ENCODE data around the gene GHITM. TPM values are rescaled to one million over a fixed set of nuclear protein-coding genes. Genes with fewer than 3 reads are reported as not detected.
A peak's percentile ranks its signal among the peaks of the same experiment; 100 is the strongest.

GHITM gene
- total and polyA plus RNA-seq, 2 of the 13 experiments (the other 11 are each of a cell fraction or from before 2014, with no cell fraction given) = 163 to 212 TPM

GRCh38 chr10:84159076-84159685 is 19.9 kb downstream of the GHITM start:
- in situ Hi-C loops (cut with HindIII; ENCODE audit: extremely low pct_ligation_motif_present, low pct_unique_long_range_greater_than_20kb) (no loop called here), intact Hi-C loops (cut with micrococcal nuclease; ENCODE audit: unreplicated experiment) (no loop called here)
- H3K4me3 ChIP-seq (replicated peaks in 1 of 3; ENCODE audit: insufficient read depth in 1 of 3, low read depth in 2 of 3, low read length in 3 of 3) = no peak overlapping the region
- H3K4me2 ChIP-seq (ENCODE audit: low read depth, low read length) = no peak overlapping the region
- no peak for TF ChIP-seq AGO1 (IDR thresholded peaks at IDR 0.05; ENCODE audit: low read depth, low read length, poor library complexity, severe bottlenecking)
- TF ChIP-seq, protein P1, sequence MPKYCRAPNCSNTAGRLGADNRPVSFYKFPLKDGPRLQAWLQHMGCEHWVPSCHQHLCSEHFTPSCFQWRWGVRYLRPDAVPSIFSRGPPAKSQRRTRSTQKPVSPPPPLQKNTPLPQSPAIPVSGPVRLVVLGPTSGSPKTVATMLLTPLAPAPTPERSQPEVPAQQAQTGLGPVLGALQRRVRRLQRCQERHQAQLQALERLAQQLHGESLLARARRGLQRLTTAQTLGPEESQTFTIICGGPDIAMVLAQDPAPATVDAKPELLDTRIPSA (CRISPR knock-in tag; IDR thresholded peaks at IDR 0.05; ENCODE audit: borderline replicate concordance) = no peak
- TF ChIP-seq RFX1 (IDR thresholded peaks at IDR 0.05) = no peak
- TF ChIP-seq MLX (CRISPR knock-in tag; IDR thresholded peaks at IDR 0.05) = no peak
- TF ChIP-seq ARHGAP35 (CRISPR knock-in tag; IDR thresholded peaks at IDR 0.05; ENCODE audit: borderline replicate concordance) = no peak
- TF ChIP-seq PRMT3 (CRISPR knock-in tag; IDR thresholded peaks at IDR 0.05; ENCODE audit: borderline replicate concordance, low read depth) = no peak
- TF ChIP-seq FOXP1 (IDR thresholded peaks at IDR 0.05) = no peak
- TF ChIP-seq FOXP1 (CRISPR knock-in tag; IDR thresholded peaks at IDR 0.05) = no peak
- TF ChIP-seq SP4 (CRISPR knock-in tag; IDR thresholded peaks at IDR 0.05) = no peak
- TF ChIP-seq ZNF230 (CRISPR knock-in tag; IDR thresholded peaks at IDR 0.05) = no peak
- TF ChIP-seq, protein P2, sequence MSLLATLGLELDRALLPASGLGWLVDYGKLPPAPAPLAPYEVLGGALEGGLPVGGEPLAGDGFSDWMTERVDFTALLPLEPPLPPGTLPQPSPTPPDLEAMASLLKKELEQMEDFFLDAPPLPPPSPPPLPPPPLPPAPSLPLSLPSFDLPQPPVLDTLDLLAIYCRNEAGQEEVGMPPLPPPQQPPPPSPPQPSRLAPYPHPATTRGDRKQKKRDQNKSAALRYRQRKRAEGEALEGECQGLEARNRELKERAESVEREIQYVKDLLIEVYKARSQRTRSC (CRISPR knock-in tag; IDR thresholded peaks at IDR 0.05; ENCODE audit: low read depth) = no peak
- no peak for TF ChIP-seq KMT2B (CRISPR knock-in tag; IDR thresholded peaks at IDR 0.05)
- H3K9me3 ChIP-seq (ENCODE audit: low read length) = no peaks in the 10 kb centered on the region
- WGBS (ENCODE audit: low lambda C conversion rate) = 24% methylated on average over 9 of the region's 9 CpGs
- CTCF ChIA-PET (ENCODE audit: low intra/inter-chr PET ratio, low total read pairs) = no interaction called here
- BruUV-seq (replicated peaks) = no TSS peak
- no peak overlapping the region for H3K9ac ChIP-seq (ENCODE audit: insufficient read depth, low read depth, low read length)
- H3K36me3 ChIP-seq (replicated peaks in 1 of 2; ENCODE audit: control insufficient read depth in 1 of 2, insufficient read depth in 2 of 2, low read length in 2 of 2) = 0 out of 5 replicates have a peak, but pooled peaks cover 0 to under 1% of the 10 kb centered on the region in 2 experiments
- H3K4me1 ChIP-seq (ENCODE audit: insufficient read depth, low read length) = 0 out of 2 replicates have a peak, but pooled peaks cover 10% of the 10 kb centered on the region
- H3K27me3 ChIP-seq (ENCODE audit: control insufficient read depth in 1 of 2, insufficient read depth in 2 of 2, low read length in 2 of 2) = peaks cover 0 to 10% of the 10 kb centered on the region in 2 experiments; a peak in 2 of 5 replicates
- H3K79me2 ChIP-seq (ENCODE audit: insufficient read depth, low read length) = no peaks in the 10 kb centered on the region
- H3K27ac ChIP-seq (ENCODE audit: extremely low read length, insufficient read depth, low read length) = no peak overlapping the region
- FAIRE-seq (no peak), DNase-seq (ENCODE audit: low spot score) (no peak), ATAC-seq (peak; percentile 52)
- no peak overlapping the region for H2AFZ ChIP-seq (ENCODE audit: low read length)
- POLR2A ChIA-PET = interaction anchor here (0.7 kb wide), 1 partner anchor 20 kb away, joined by 3 read pairs; no protein-coding TSS in a partner anchor
- no peaks in the 10 kb centered on the region for H4K20me1 ChIP-seq (ENCODE audit: insufficient read depth, low read length)

Measured in HepG2 (cell line).